Measurements from ENCODE around the gene TMEM119. TPM values are rescaled to one million over a fixed set of nuclear protein-coding genes. Genes with fewer than 3 reads are reported as not detected.
A peak's percentile ranks its signal among the peaks of the same experiment; 100 is the strongest.

Gene TMEM119
- total and polyA plus RNA-seq, 9 of the 15 experiments (the other 6 are each of a cell fraction or from before 2014, with no cell fraction given), result 0.18 TPM; not detected in 8

- DNase-seq (ENCODE audit: extremely low read depth in 1 of 4, low spot score in 3 of 4) (no peak), ATAC-seq (no peak), FAIRE-seq (no peak)
- Histone ChIP-seq H3K36me3 (ENCODE audit: control insufficient read depth, insufficient read depth, low read length) (no peaks in the 10 kb centered on the region), H3K9me1 (ENCODE audit: control insufficient read depth, insufficient read depth, low read length) (no peaks in the 10 kb centered on the region), H3K4me3 (no peak overlapping the region), H2AFZ (ENCODE audit: low read depth, low read length) (no peak overlapping the region), H3K27ac (ENCODE audit: extremely low read depth, low read depth, low read length) (no peak overlapping the region), H3K79me2 (ENCODE audit: control insufficient read depth, insufficient read depth, low read length) (no peaks in the 10 kb centered on the region), H4K20me1 (replicated peaks; ENCODE audit: control insufficient read depth, insufficient read depth, low read length) (no peaks in the 10 kb centered on the region), H3K4me2 (ENCODE audit: insufficient read depth, low read length) (no peak overlapping the region), H3K4me1 (replicated peaks in 1 of 2; ENCODE audit: control insufficient read depth in 2 of 2, insufficient read depth in 2 of 2, low read length in 2 of 2) (peaks cover 9 to 16% of the 10 kb centered on the region in 2 experiments), H3K27me3 (ENCODE audit: control insufficient read depth in 2 of 2, insufficient read depth in 2 of 2, low read length in 2 of 2) (no peaks in the 10 kb centered on the region), H3K9me3 (replicated peaks; ENCODE audit: control insufficient read depth, insufficient read depth, low read depth, low read length) (no peaks in the 10 kb centered on the region), H3K9ac (ENCODE audit: insufficient read depth in 1 of 2, low read depth in 2 of 2, low read length in 2 of 2) (no peak overlapping the region)
- no peak for TF ChIP-seq RBM22 (IDR thresholded peaks at IDR 0.05; ENCODE audit: low read depth, low read length, poor library complexity, severe bottlenecking)
- no peak for TF ChIP-seq NELFE (IDR thresholded peaks at IDR 0.05; ENCODE audit: insufficient read depth, insufficient read length)
- TF ChIP-seq GTF2A2 (tag; IDR thresholded peaks at IDR 0.05), result no peak
- TF ChIP-seq PKNOX1 (IDR thresholded peaks at IDR 0.05), result peak; percentile 40; the same call in 1 of the 2 replicates
- no peak for TF ChIP-seq YBX1 (IDR thresholded peaks at IDR 0.05)
- TF ChIP-seq RBM25 (IDR thresholded peaks at IDR 0.05; ENCODE audit: low read depth, low read length, severe bottlenecking), result peak; percentile 73
- TF ChIP-seq DMBX1 (CRISPR knock-in tag; IDR thresholded peaks at IDR 0.05; ENCODE audit: borderline replicate concordance), result no peak
- no peak for TF ChIP-seq FOXP1 (CRISPR knock-in tag; IDR thresholded peaks at IDR 0.05)
- no peak for TF ChIP-seq PBX2 (CRISPR knock-in tag; IDR thresholded peaks at IDR 0.05; ENCODE audit: low read depth)
- TF ChIP-seq PBX2 (tag; conservative IDR thresholded peaks at IDR 0.05; ENCODE audit: low read depth), result peak; percentile 51
- TF ChIP-seq THRAP3 (IDR thresholded peaks at IDR 0.05; ENCODE audit: borderline replicate concordance), result no peak
- TF ChIP-seq HMBOX1 (IDR thresholded peaks at IDR 0.05), result no peak
- peak; percentile 69 for TF ChIP-seq MEIS2 (IDR thresholded peaks at IDR 0.05; ENCODE audit: partially characterized antibody)
- no peak for TF ChIP-seq ZFPM2 (CRISPR knock-in tag; IDR thresholded peaks at IDR 0.05)
- no peak for TF ChIP-seq HDGF (IDR thresholded peaks at IDR 0.05)
- BruUV-seq (replicated peaks), result no TSS peak
- WGBS (ENCODE audit: insufficient coverage, low coverage, missing lambda C conversion rate), result 23% methylated on average over 8 of the region's 8 CpGs
- in situ Hi-C loops (cut with MboI), result no loop called here
- intact Hi-C loops (cut with micrococcal nuclease), result no loop called here
- ChIA-PET CTCF (ENCODE audit: low intra/inter-chr PET ratio) (no interaction called here), POLR2A (interaction anchor here (0.5 to 1.1 kb wide), 3 partner anchors 18 to 207 kb away, joined by 3 to 4 read pairs (median 3); no protein-coding TSS in a partner anchor)
Observed at GRCh38 chr12:108610336-108610815, 12.5 kb upstream of the TMEM119 start.
